Right renal cortex interstitium (tissue), 3 donors: ENCODE data around the gene GPC6. TPM values are rescaled to one million over a fixed set of nuclear protein-coding genes. Genes with fewer than 3 reads are reported as not detected.
A peak's percentile ranks its signal among the peaks of the same experiment; 100 is the strongest.

Experiments used
- DNase-seq, 3 donors: peaks; one replicate each; pipeline ENCODE4 v3.0.0-alpha.2; 2013; ENCODE audit warnings: low read depth in 3 of 3, low spot score in 2 of 3
- polyA plus RNA-seq, 3 donors: library from polyadenylated mRNA; unstranded; fragments of 120-200 nt; gene quantifications; one replicate each; pipeline ENCODE4 v1.2.1, GENCODE V29; 2013; ENCODE audit not compliant: insufficient read length in 3 of 3

The GPC6 gene
- polyA plus RNA-seq, 3 donors, result 56.7 to 71.0 (median 65.8) TPM

- DNase-seq, result no peak
These were observed 760.9 kb downstream of the GPC6 start for GRCh38 chr13:93987458-93987857.

DNA sequence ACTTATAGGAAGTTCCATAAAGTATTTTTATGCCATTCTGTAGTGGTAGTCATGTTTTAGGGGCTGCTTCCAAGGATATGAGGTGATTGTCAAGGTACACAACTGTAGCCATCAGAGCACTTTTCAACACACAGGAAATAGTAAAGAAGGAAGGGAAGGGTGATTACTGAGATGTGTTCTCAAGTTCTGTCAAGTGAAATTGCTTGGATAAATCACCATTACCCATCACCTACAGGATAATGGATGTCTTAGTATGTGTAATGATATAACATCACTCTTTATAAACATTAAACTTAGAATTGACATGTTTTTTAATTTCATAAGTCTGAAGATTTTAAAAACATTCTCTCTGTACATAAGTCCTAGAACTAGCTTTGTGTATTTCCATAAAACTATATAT lies 765.0 kb downstream of the GPC6 start:
- no peak for DNase-seq

- no peak for DNase-seq
These were observed 769.9 kb downstream of the GPC6 start for GRCh38 chr13:93996481-93996880.

DNA sequence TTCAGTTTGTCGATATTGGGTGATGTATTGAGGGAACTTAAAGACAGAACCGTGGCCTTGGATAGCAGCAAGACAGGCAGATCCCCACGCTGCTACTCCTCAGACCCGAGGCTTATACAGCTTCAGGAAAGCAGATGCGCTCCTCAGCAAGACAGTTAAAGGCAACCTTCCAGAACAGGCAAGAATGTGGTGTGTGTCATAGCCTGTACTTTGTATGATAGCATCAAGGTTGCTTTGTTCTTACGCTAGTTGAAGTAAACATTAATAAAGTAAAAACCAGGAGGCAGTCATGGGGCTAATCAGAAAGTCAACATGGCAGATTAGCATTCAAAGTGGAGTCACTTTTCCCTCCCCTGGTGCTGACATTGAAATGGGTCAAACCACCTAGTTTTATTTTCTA lies 779.7 kb downstream of the GPC6 start:
- DNase-seq, result no peak

DNA sequence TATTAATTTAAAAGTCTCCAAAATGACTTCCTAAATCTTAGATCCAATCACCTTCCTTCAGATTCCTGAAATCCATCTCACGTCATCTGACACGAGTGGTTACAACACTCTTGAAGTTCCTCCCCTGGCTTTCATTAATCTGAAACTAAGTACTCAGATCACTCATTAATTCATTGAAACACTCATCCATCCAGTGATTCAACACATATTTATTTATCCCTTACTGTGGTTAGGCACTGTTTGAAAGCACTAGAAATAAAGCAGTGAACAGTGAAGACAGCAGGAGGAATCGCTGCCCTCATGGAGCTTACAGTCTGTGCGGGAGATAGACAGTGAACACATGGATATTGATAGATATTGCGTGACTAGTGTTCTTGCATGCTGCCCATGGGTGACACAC lies 780.5 kb downstream of the GPC6 start:
- no peak for DNase-seq

GRCh38 chr13:94009701-94010100 lies 783.1 kb downstream of the GPC6 start:
- no peak for DNase-seq

GRCh38 chr13:94014461-94014860 lies 787.9 kb downstream of the GPC6 start:
- DNase-seq, result no peak

DNA sequence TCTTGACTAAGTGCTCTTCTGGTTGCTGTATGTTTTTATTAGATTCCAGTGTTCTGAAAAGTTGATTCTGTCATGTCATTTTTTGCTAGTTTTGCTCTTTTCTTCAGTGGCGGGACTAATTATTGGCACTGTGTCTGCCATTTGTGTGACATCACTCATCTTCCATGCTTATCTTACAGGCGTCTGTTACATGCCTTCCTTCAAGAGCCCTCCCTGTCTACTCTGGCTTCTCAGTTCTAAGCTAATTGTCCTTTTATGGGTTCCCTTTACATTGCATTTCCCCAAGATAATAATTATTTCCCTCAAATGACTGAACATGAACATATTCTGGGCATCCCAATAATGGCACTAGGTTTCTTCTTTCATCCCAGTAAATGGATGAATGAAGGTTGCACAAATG lies 793.8 kb downstream of the GPC6 start:
- no peak for DNase-seq

GRCh38 chr13:94020833-94021232 lies 794.2 kb downstream of the GPC6 start:
- DNase-seq, result no peak

GRCh38 chr13:94028234-94028633 lies 801.6 kb downstream of the GPC6 start:
- DNase-seq, result no peak

GRCh38 chr13:94028650-94029049 lies 802.0 kb downstream of the GPC6 start:
- DNase-seq, result no peak

DNA sequence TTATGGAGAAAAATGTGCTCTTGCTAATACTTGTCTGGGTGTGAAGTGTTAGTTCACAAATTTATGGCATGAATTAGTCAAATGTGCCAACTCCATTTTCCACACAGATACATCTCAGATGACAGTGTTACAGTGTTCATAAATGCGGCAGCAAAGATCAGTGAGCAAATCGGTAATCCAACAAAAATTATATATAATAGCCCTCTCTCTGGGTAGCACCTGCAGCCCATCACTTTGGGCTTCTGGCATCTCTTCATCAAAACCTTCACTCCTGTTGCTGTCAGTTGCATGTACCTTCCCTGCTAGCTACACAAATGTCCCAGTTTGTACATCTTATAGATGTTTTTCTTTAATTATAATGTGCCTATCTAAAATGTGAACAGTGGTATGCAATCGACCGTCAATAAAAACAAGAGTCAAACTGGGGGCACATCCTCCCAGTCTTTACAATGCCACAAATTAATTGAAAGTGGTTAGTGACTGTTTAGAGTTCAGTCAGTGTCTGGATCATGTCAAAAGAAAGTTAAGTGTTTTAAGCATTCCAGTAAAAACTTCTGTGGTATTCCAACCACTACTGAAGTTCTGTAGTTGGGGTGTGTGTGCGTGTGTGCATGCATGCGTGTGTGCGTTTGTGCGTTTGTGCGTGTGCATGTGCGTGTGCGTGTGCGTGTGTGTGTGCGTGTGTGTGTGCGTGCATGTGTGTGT lies 804.0 kb downstream of the GPC6 start:
- no peak for DNase-seq

- no peak for DNase-seq
These were observed 805.0 kb downstream of the GPC6 start for GRCh38 chr13:94031609-94032008.

DNA sequence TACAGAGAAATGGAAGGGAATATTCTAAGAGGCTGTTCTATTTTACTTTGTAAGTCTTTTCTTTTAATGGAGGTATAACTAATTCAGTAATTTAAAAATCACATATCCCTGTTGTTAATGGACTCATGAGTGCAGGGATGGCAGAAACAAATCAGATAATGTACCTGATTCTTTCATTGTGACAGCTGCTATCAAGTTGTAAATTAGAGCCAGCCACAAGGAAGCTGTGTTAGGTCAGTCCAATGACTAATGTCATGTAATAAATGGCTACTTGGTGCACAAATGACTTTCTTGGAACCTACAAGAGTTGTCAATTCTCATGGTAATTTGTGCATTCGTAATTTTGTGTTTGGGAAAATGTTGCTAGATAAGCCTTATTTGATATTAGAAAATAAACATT lies 806.5 kb downstream of the GPC6 start:
- no peak for DNase-seq

DNA sequence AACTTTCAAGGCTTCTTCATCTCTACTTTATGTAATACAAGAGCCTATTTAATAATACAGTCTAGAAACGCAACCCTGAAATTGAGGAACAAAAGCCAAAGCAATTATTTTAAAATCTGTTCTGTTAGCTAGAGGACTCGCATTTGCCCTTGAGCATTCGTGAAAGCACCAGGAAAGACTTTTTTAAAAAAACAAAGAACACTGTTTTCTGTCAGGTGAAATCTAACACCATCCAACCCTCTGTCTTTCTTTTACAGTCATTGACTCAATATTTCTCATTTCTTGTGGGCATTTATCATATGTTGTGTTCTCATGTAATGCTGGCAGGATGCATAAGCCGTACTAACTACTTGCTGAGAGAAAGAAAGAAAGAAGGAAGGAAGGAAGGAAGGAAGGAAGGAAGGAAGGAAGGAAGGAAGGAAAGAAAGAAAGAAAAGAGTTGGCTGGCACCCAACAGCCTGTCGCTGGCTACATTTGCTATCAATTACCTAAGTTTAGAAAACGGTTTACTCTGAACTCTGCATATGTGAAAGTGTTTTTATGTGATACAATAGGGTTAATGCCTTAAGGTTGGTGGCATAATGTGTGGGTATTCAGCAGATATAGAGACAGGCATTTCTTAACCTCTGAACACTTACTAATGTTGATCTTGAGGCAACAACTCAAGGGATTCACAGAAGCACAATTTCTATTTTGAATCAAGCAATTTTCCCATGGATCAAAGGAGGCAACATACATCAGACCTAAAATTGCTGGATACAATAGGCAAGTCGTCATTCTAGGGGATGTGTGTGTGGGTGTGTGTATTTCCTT lies 807.4 kb downstream of the GPC6 start:
- no peak for DNase-seq

- no peak for DNase-seq
These were observed 823.4 kb downstream of the GPC6 start for GRCh38 chr13:94050039-94050438.

GRCh38 chr13:94050686-94051085 lies 824.1 kb downstream of the GPC6 start:
- no peak for DNase-seq

- peak in 2 of 3 donors; percentile 23 to 27 for DNase-seq
These were observed 827.5 kb downstream of the GPC6 start for GRCh38 chr13:94053986-94054593.

DNA sequence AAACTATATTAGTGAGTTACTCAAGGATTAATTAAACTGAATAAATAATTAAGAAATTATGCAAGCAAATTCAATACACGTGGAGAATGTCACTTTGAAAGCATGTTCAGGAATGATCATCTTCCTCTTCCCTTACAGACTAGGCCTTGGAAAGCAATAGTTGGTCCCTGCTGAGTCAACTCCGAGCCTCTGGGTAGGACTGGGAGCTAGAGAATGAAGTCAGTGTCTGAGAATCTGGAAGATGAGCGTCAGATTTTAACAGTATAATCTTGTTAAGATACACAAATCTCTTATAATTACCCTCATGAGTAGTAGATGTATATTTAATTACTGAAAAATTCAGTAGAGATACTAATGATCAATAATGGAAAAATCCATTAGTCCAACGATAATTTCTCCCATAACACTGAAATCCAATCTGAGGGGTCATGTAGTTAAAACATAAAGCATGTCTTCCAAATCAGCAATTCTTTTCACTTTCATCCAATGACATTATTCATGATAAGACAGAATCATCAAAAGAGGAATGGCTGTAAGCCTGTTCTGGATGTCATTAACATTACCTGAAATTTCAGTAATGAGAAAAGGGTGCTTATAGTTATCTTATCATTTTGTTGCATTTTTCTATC lies 829.9 kb downstream of the GPC6 start:
- DNase-seq, result no peak

DNA sequence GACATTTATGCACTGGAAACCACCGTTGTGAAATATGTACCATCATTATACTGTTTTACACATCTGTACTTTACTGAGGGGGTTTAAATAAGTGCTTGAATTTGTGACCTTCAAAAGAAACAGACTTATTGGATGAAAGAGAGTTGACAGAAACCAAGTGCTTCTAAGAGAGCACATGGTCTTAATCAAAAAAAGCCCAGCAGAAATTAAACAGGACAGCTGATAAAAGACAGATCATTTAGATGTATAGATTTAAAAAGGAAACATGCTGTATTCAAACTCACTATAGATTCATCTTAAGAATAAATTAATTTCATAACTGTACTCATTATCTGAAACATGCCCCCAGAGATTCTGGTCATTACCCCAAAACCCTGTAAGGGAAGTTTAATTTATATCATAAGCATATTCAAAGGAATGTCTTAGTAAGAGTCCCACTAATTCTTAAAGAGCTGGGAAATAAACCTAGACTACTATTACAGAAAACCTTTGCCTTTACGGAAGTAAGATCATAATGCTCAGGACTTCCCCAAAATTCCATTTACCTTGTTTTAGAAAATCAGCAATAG lies 831.1 kb downstream of the GPC6 start:
- no peak for DNase-seq

DNA sequence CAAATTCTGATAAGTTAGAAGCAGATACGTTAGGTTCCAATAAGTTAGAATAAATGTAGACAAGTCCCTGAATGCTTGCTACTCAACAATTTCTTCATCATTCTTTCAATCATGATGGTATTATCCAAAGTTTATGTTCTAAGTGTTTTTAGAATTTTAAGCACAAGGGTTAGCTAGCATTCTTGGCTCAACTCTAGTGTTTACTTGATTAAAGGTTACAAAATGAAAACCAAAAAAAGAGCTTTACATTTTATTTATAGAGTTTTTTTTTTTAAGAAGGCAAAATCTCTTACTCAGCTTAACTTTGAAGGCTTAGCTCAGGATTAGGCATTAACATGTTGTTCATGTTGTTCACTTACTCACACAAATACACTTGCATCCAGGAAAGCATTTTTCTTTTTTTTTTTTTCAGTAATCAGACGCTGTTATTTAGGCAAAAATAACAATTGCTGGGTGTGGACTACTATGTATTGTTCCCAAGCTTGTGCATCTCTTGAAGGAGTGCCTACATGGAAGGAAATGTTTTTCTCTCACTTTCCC lies 832.3 kb downstream of the GPC6 start:
- DNase-seq, result no peak
